Naive B cell (primary cell): ENCODE results near the gene GALNT15. TPM values are rescaled to one million over a fixed set of nuclear protein-coding genes. Genes with fewer than 3 reads are reported as not detected.

Experiments
- ATAC-seq, 2 donors: fragments of 150-1000 bp; cut with Tn5 transposase; 2 replicates each; pipeline ENCODE4 v1.10.0; 2021; ENCODE audit warnings: low read depth in 2 of 2, mild to moderate bottlenecking in 2 of 2, moderate library complexity in 2 of 2
- DNase-seq: peaks from one replicate; pipeline ENCODE4 v3.0.0; 2022
- H3K27ac Mint-ChIP-seq, 6 donors: one replicate each; pipeline ENCODE4 v1.8.0; 2020 to 2022; ENCODE audit warnings: mild to moderate bottlenecking in 6 of 6, mixed read lengths in 6 of 6, moderate library complexity in 5 of 6, inconsistent platforms in 2 of 6
- H3K27me3 Mint-ChIP-seq, 3 donors: one replicate each; pipeline ENCODE4 v1.8.0; 2021 to 2022; ENCODE audit warnings: mixed read lengths in 3 of 3, mild to moderate bottlenecking in 1 of 3
- H3K36me3 Mint-ChIP-seq, 2 donors: one replicate each; pipeline ENCODE4 v1.8.0; 2020 to 2022; ENCODE audit warnings: mixed read lengths in 2 of 2, inconsistent platforms in 1 of 2, mild to moderate bottlenecking in 1 of 2
- H3K4me1 Mint-ChIP-seq, 3 donors: one replicate each; pipeline ENCODE4 v1.8.0; 2020 to 2022; ENCODE audit warnings: mixed read lengths in 3 of 3, inconsistent platforms in 1 of 3, mild to moderate bottlenecking in 1 of 3, moderate library complexity in 1 of 3
- H3K4me3 Mint-ChIP-seq, 8 donors: one replicate each; pipeline ENCODE4 v1.8.0; 2020 to 2022; ENCODE audit warnings: mild to moderate bottlenecking in 8 of 8, mixed read lengths in 8 of 8, moderate library complexity in 8 of 8, inconsistent platforms in 2 of 8
- H3K9me3 Mint-ChIP-seq, 7 donors: one replicate each; pipeline ENCODE4 v1.8.0; 2020 to 2022; ENCODE audit warnings: mixed read lengths in 7 of 7, mild to moderate bottlenecking in 5 of 7, inconsistent platforms in 2 of 7, moderate library complexity in 1 of 7
- polyA plus RNA-seq, 6 donors: library from polyadenylated mRNA; unstranded; fragments of 300-500 nt; fragmentation: Illumina TruSeq; gene quantifications; one replicate each; pipeline ENCODE4 v1.2.3, GENCODE V29; 2021; ENCODE audit warnings: low read depth in 6 of 6

GALNT15 gene
- polyA plus RNA-seq, 6 donors from 2014 or later = not detected

DNA sequence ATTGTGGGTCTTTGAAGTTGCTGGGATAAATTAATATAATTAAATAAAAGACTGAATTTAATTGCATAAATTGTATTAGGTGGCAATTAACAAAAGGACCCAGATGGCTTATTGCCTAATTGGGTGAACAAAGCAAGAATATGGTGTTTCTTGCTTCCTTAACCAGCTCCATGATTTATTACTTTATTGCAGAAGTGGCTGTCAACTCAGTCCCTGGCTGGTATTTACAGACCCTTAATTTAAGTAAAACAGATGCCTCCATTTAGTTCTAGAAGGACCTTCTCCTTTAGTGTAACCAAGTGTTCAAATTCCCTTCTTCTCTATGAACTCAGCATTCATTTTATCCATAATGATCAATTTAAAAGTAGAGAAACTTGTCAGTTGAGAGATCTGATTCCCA, 55.2 kb downstream of the GALNT15 start:
- ATAC-seq = no peak
- Mint-ChIP-seq H3K27me3 (peaks cover 11 to 16% (median 12%) of the 10 kb centered on the region in 3 donors), H3K9me3 (peaks cover 0 to 14% (median 6%) of the 10 kb centered on the region in 7 donors), H3K4me3 (no peak overlapping the region), H3K27ac (no peak overlapping the region), H3K4me1 (no peaks in the 10 kb centered on the region), H3K36me3 (no peaks in the 10 kb centered on the region)
- no peak for DNase-seq

DNA sequence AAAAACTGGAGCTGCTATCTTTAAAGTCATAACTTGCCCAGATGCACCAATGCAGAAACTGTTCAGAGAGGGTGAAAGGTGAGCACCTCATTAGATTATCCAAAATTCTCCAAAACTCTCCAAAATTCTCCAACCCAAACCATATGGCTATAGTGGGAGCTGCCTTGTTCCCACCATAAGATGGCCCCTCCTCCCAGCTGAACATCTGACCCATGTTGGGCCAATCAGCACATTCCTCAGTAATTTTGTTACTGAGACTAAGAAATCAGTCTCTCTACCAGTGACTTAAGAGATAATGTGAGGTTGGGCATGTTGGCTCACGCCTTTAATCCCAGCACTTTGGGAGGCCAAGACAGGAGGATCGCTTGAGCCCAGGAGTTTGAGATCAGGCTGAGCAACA, 57.5 kb downstream of the GALNT15 start:
- Mint-ChIP-seq H3K4me1 (no peaks in the 10 kb centered on the region), H3K9me3 (peaks cover 0 to 5% (median 0%) of the 10 kb centered on the region in 7 donors), H3K36me3 (no peaks in the 10 kb centered on the region), H3K27ac (no peak overlapping the region), H3K4me3 (no peak overlapping the region), H3K27me3 (peaks cover 11 to 23% (median 12%) of the 10 kb centered on the region in 3 donors)
- DNase-seq (no peak), ATAC-seq (no peak)

DNA sequence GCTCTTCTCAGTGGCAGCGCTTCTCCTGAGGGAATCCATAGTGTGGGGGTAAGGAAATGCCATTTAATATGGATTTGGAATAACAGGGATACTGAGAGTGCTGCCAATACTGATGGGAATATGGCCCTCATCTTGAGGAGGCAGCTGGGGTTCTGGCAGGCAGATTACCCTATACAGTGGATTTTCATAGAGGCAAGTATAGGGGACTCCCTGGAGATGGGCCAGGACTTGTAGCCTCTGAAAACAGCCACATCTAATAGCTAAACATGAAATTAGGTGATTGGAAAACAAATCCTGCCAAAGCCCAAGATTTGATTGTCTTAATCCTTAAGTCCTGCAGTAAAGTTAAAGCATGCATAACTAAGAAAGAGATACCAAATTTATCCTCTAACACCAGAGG, 59.3 kb downstream of the GALNT15 start:
- Mint-ChIP-seq H3K9me3 (peaks cover 0 to 5% (median 0%) of the 10 kb centered on the region in 7 donors), H3K27me3 (peaks cover 11 to 23% (median 11%) of the 10 kb centered on the region in 3 donors), H3K27ac (no peak overlapping the region), H3K36me3 (no peaks in the 10 kb centered on the region), H3K4me1 (no peaks in the 10 kb centered on the region), H3K4me3 (no peak overlapping the region)
- ATAC-seq = no peak
- DNase-seq = no peak

DNA sequence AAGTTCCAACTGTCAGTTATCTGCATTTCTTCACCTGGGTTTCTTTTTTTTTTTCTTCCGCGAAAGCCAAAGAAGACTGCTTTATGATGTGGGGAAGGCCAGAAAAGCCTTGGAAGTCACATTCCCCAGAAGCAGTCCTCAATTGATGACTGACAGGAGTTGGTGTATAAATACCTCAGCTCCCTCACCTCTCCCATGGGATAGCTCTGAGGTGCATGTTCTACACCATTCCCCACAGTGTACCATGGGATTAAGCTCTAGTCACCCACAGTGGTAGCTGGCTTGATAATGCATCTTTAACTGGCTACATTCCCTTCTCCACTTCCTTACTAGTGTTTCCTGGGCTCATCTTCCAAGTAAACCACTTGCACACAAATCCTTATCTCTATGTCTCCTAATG, 59.8 kb downstream of the GALNT15 start:
- H3K4me3 Mint-ChIP-seq = no peak overlapping the region
- no peaks in the 10 kb centered on the region for H3K4me1 Mint-ChIP-seq
- no peak for ATAC-seq
- no peaks in the 10 kb centered on the region for H3K36me3 Mint-ChIP-seq
- no peak for DNase-seq
- peaks cover 0 to 5% (median 0%) of the 10 kb centered on the region in 7 donors for H3K9me3 Mint-ChIP-seq
- H3K27me3 Mint-ChIP-seq = peaks cover 8 to 23% (median 11%) of the 10 kb centered on the region in 3 donors
- H3K27ac Mint-ChIP-seq = no peak overlapping the region

DNA sequence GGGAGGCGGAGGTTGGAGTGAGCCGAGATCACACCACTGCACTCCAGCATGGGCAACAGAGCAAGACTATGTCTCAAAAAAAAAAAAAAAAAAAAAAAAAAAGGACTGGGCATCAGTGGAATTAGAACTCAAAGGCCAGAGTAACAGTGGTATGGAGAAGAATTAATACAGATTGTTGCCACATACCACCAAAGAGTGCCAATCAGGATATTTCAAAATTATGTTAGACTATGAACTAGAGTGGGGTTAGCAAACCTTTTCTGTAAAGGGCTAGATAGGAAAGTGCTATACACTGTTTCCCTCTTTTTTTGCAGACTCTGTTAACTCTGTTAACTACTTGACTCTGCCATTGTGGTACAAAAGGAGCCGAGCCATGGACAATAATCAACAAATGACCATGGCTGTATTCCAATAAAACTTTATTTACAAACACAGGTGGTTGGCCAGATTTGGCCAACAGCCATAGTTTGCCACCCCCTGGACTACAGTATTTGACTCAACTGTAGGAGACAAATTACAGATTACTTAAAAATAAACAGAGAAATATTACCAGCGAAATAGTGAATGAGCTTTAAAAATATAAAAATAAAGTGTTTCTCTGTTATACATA, 61.7 kb downstream of the GALNT15 start:
- Mint-ChIP-seq H3K4me1 (no peaks in the 10 kb centered on the region), H3K4me3 (no peak overlapping the region), H3K27ac (no peak overlapping the region), H3K36me3 (no peaks in the 10 kb centered on the region), H3K9me3 (peaks cover 0 to 3% (median 0%) of the 10 kb centered on the region in 7 donors), H3K27me3 (peaks cover 11 to 23% (median 13%) of the 10 kb centered on the region in 3 donors)
- no peak for ATAC-seq
- no peak for DNase-seq

DNA sequence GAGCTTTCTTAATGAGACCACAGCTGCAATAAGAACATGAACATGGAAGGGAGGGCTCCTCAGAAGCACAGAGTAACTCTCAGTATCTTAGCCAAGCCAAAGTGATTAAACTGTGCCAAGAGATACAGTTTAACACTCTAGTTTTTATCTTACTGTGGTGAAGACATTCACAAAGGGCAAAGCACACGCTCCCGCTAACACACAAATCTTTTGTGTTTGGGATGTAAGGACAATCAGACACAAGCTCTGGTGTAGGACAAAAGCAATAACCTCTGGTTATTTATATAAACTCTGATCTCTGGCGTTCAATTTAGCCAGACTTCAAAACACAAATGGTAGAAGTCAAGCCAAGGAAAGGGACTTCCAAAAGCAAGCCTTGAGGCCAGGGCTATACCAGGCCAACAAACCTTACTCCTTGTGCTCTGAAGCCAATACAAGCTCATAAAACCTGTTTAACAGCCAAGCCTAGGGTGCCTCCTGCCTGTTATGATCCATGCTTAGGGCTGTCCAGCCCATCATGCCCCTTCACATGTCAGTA, 62.4 kb downstream of the GALNT15 start:
- Mint-ChIP-seq H3K27ac (no peak overlapping the region), H3K36me3 (no peaks in the 10 kb centered on the region), H3K4me3 (no peak overlapping the region), H3K4me1 (no peaks in the 10 kb centered on the region), H3K27me3 (peaks cover 11 to 23% (median 13%) of the 10 kb centered on the region in 3 donors), H3K9me3 (peaks cover 0 to 3% (median 0%) of the 10 kb centered on the region in 7 donors)
- ATAC-seq = no peak
- no peak for DNase-seq

DNA sequence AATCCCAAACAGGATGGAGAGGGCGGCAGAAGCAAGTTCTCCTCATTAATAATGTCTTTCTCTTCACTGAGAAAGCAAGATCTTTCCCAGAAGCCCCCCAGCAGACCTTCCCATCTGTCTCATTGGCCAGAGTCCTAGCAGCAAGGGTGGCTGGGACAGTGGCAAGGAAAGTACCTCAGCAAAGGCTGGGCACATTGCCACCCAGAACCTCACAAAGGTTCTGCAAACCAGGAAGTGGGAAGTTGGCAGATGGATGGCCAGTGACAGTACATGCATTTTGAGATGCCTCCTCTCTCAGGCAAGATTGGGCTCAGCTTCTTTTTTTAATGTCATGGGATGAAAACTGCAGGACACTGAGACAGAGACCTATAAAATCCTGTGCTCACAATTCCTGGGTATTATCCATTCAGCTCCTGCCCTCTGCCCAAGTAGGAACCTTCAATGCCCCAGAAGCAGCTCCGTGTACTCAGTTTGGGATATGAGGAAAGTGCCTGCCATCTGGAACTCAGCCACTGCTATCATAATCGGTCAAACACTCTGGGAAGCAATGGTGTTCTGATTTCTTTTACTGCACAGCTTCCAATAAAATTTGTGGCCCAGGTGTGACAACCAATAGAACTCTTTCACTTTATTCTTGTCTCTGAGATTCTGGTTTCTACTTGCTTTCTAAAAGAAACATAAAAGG, 64.7 kb downstream of the GALNT15 start:
- Mint-ChIP-seq H3K9me3 (peaks cover 0 to 3% (median 0%) of the 10 kb centered on the region in 7 donors), H3K27me3 (peaks cover 9 to 12% (median 10%) of the 10 kb centered on the region in 3 donors), H3K27ac (peak overlapping the region in 1 of 6 donors; percentile 3), H3K36me3 (no peaks in the 10 kb centered on the region), H3K4me3 (no peak overlapping the region), H3K4me1 (no peaks in the 10 kb centered on the region)
- no peak for ATAC-seq
- no peak for DNase-seq

DNA sequence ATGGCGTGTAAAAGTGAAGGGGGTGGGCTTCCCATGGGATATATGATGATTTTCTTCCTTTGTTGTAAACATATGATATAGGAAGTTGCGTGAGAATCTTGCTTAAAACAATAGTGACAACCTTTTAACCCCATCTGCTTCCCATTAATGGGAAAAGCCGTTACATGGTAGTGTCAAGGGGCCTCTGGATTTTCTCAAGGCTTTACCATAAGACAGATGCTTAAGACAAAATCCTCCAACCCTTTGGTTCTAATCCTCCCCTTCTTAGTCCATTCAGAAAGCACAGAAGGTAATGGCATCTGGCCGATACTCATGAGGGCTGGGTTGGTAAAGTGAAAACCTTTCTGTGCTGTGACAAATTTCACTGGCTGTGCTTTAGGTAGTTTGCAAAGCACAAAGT, 65.3 kb downstream of the GALNT15 start:
- peaks cover 5 to 6% (median 6%) of the 10 kb centered on the region in 3 donors for H3K27me3 Mint-ChIP-seq
- ATAC-seq = no peak

DNA sequence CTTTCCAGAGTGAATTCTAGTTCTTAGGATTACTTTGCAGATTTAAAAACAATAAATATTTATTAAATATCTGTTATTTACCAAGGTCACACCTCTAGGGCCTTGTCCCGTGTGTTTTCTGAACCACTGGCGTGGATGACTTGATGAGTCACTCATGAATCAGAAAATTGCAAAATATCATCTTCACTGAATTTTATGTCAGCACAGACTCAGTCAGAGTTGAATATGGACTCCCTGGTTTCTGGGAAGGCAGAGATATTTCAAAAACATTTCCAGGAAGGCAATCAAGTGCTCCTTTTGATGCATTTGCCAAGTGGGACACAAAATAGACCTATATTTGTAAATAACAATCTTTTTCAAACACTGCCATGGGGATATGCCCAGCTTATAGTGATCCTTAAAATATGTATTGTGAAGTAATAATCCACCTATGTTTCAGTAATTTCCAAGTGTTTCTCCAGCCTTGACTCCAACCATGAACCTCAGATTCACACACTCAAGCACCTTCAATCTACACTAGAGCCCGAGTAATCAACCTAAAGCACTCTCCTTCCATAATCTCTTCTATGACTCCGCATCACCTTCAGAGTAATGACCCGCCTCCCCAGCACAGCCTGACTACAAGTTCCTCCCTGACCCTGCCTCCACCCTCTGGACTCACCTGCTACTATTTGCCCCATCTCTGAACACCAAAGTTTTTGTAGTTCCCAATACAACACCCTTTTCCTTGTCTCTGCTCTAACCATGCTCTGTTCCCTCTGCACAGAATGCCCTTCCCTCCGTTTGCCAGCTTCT, 65.9 kb downstream of the GALNT15 start:
- Mint-ChIP-seq H3K4me1 (no peaks in the 10 kb centered on the region), H3K27me3 (peaks cover 0 to 6% (median 5%) of the 10 kb centered on the region in 3 donors), H3K27ac (peak overlapping the region in 1 of 6 donors; percentile 18), H3K36me3 (no peaks in the 10 kb centered on the region), H3K9me3 (no peaks in the 10 kb centered on the region), H3K4me3 (no peak overlapping the region)
- no peak for DNase-seq
- no peak for ATAC-seq

More for the DNA sequence above, 65.3 kb downstream of the GALNT15 start:
- Mint-ChIP-seq H3K4me3 (no peak overlapping the region), H3K4me1 (no peaks in the 10 kb centered on the region), H3K9me3 (peaks cover 0 to 2% (median 0%) of the 10 kb centered on the region in 7 donors), H3K27ac (peak overlapping the region in 1 of 6 donors; percentile 3), H3K36me3 (no peaks in the 10 kb centered on the region)
- no peak for DNase-seq

DNA sequence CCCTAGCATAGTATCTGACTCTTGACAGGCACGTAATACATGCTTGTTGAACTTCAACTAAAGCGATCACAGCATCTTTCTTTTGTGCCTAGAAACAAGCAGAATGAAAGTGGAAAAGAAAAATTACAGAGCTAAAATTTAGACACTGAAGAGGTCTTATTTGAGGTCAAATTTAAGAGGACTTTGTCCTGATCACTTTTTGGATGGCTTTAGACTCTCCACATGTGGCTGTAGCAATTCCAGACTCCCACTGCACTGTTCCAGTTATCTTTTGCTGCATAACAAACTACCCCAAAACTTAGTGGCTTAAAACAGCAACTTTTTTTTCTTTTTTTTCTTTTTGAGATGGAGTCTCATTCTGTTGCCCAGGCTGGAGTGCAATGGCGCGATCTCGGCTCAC, 66.7 kb downstream of the GALNT15 start:
- H3K27me3 Mint-ChIP-seq = peaks cover 0 to 6% (median 5%) of the 10 kb centered on the region in 3 donors
- no peak overlapping the region for H3K27ac Mint-ChIP-seq
- no peak for ATAC-seq
- no peak for DNase-seq
- no peaks in the 10 kb centered on the region for H3K4me1 Mint-ChIP-seq
- no peaks in the 10 kb centered on the region for H3K36me3 Mint-ChIP-seq
- H3K9me3 Mint-ChIP-seq = no peaks in the 10 kb centered on the region
- no peak overlapping the region for H3K4me3 Mint-ChIP-seq

DNA sequence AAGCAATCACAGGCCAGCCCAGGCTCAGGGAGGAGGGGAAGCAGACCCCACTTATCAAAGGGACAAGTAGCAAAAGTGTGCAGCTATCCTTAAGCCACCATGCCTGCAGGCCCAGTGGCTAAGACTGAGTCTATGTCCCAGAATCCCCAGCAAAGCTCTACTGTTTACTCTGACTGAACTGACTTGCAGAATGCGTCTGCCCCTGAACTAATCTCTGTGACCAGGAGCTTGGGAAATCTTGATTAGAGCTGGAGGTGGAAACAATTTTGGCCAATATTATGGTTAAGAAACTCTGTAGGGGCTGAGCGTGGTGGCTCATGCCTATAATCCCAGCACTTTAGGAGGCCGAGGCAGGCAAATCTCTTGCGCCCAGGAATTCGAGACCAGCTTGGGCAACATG, 67.7 kb downstream of the GALNT15 start:
- Mint-ChIP-seq H3K27ac (peak overlapping the region in 1 of 6 donors; percentile 34), H3K4me3 (no peak overlapping the region), H3K27me3 (peaks cover 0 to 6% (median 5%) of the 10 kb centered on the region in 3 donors), H3K4me1 (peaks cover 0 to 4% (median 0%) of the 10 kb centered on the region in 3 donors), H3K36me3 (no peaks in the 10 kb centered on the region), H3K9me3 (no peaks in the 10 kb centered on the region)
- ATAC-seq (no peak), DNase-seq (no peak)

DNA sequence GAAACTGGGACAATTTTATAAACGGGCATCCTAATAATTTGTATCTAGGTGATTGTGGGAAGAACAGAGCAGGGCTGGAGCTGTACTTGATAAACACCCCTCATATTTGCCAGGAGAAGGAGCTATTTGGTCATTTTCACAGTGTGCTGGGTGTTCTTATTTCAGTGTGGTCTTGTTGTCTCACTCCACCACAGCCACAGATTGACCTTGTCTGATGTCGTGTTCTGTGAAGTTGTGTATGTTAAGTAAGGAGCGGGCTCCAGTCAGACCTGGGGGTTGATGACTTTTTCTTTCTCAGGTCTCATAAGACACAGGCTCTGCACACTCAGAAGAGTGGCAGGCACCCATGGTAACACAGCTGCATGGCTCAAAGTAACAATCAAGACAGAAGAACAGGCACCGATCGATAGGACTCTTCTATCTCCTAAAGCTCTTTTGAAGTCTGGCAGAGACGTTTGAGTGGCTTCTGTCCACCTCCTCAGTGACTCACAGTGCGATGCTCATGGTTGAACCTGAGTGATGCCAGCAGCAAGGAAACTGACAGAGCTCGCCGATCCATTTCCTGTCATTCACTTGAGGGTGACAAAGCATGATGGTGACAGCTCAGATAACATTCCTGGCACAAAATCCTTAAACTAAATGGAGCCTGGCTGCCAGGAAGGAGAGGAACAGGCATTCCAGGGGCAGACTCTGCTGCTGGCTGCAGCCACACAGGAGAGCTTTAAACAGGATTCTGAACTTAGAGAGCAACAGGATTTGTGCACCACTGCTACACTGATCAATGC, 69.4 kb downstream of the GALNT15 start:
- no peak for ATAC-seq
- Mint-ChIP-seq H3K4me1 (peaks cover 0 to 6% (median 0%) of the 10 kb centered on the region in 3 donors), H3K27me3 (peaks cover 5 to 13% (median 9%) of the 10 kb centered on the region in 3 donors), H3K27ac (peak overlapping the region in 1 of 6 donors; percentile 29), H3K4me3 (no peak overlapping the region), H3K9me3 (no peaks in the 10 kb centered on the region), H3K36me3 (no peaks in the 10 kb centered on the region)
- no peak for DNase-seq

DNA sequence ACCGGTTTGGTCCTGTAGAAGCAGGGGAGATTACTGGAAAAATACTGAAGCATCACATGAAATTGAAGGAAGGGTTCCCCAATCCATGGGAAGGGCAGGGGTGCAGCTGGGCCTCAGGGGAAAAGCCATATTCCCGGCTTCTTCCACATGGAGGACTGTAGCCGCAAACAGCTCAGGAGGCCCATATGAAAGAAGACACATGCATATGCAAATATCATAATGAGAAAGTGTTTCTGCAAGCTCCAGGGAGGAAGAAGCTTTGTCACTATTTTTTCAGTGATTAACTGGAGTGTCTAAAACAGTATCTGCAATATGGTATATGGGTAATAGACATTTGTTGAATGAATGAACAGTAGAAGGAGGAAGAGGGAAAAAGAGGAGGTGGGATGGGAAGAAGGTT, 71.1 kb downstream of the GALNT15 start:
- Mint-ChIP-seq H3K27ac (no peak overlapping the region), H3K9me3 (no peaks in the 10 kb centered on the region), H3K36me3 (no peaks in the 10 kb centered on the region), H3K4me3 (peak overlapping the region in 1 of 8 donors; percentile 26), H3K27me3 (peaks cover 4 to 13% (median 9%) of the 10 kb centered on the region in 3 donors), H3K4me1 (peaks cover 0 to 6% (median 0%) of the 10 kb centered on the region in 3 donors)
- no peak for DNase-seq
- ATAC-seq = no peak
